ENCODE measurements around the gene C12orf43.

The C12orf43 gene

DNA sequence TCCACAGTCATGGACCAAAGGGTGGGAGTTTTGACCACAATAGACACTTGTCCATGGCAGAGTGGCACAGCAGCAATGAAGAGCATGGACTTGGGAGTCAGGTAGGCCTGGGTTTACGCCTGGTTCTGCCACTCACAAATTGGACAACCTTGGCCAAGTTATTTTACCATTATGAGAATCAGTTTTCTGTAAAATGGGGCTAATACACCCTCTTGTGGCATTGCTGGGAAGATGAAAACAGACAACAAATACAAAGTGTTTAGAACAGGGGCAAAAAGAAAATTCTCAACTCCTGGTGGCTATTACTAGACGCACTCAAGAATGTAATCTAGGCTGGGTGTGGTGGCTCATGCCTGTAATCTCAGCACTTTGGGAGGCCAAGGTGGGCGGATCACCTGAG, 2.6 kb downstream of the C12orf43 start:
- no peak for TF ChIP-seq TCF4 (CRISPR knock-in tag; IDR thresholded peaks at IDR 0.05; ENCODE audit: borderline replicate concordance)
- TF ChIP-seq, protein P1, sequence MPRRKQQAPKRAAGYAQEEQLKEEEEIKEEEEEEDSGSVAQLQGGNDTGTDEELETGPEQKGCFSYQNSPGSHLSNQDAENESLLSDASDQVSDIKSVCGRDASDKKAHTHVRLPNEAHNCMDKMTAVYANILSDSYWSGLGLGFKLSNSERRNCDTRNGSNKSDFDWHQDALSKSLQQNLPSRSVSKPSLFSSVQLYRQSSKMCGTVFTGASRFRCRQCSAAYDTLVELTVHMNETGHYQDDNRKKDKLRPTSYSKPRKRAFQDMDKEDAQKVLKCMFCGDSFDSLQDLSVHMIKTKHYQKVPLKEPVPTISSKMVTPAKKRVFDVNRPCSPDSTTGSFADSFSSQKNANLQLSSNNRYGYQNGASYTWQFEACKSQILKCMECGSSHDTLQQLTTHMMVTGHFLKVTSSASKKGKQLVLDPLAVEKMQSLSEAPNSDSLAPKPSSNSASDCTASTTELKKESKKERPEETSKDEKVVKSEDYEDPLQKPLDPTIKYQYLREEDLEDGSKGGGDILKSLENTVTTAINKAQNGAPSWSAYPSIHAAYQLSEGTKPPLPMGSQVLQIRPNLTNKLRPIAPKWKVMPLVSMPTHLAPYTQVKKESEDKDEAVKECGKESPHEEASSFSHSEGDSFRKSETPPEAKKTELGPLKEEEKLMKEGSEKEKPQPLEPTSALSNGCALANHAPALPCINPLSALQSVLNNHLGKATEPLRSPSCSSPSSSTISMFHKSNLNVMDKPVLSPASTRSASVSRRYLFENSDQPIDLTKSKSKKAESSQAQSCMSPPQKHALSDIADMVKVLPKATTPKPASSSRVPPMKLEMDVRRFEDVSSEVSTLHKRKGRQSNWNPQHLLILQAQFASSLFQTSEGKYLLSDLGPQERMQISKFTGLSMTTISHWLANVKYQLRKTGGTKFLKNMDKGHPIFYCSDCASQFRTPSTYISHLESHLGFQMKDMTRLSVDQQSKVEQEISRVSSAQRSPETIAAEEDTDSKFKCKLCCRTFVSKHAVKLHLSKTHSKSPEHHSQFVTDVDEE (CRISPR knock-in tag; IDR thresholded peaks at IDR 0.05) = no peak
- TF ChIP-seq ESRRG (CRISPR knock-in tag; IDR thresholded peaks at IDR 0.05) = no peak
- TF ChIP-seq ZFP30 (CRISPR knock-in tag; IDR thresholded peaks at IDR 0.05) = no peak
- no peak for TF ChIP-seq CSDC2 (CRISPR knock-in tag; IDR thresholded peaks at IDR 0.05)
- ATAC-seq = no peak

DNA sequence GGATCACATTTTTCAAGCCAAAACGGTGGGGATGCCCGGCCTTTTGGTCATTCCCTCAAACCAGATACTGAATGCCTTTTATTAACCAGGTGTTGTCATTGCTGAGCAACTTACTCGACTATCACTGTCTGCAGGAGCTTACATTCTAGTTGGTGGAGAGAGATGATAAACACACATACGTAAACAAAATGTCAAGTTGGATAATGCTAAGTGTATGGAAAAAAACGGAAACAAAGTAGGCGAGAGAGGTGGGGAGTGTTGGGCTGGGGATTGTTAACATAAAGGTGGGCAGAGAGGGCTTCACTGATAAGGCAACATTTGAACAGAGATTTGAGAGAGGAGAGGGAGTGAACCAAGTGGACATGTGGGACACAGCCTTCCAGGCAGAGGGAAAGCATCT, 4.5 kb downstream of the C12orf43 start:
- TF ChIP-seq BACH2 (CRISPR knock-in tag; IDR thresholded peaks at IDR 0.05; ENCODE audit: borderline replicate concordance) = no peak
- no peak for TF ChIP-seq PPARA (CRISPR knock-in tag; IDR thresholded peaks at IDR 0.05; ENCODE audit: borderline replicate concordance)
- no peak for TF ChIP-seq ZNF565 (CRISPR knock-in tag; conservative IDR thresholded peaks at IDR 0.05; ENCODE audit: low read depth)
- no peak for TF ChIP-seq ESRRG (CRISPR knock-in tag; IDR thresholded peaks at IDR 0.05)
- TF ChIP-seq ZNF8 (CRISPR knock-in tag; IDR thresholded peaks at IDR 0.05) = no peak
- TF ChIP-seq ZFP3 (CRISPR knock-in tag; IDR thresholded peaks at IDR 0.05) = no peak
- no peak for TF ChIP-seq TCF4 (CRISPR knock-in tag; IDR thresholded peaks at IDR 0.05; ENCODE audit: borderline replicate concordance)
- TF ChIP-seq GLIS3 (CRISPR knock-in tag; IDR thresholded peaks at IDR 0.05) = no peak
- no peak for TF ChIP-seq OSR1 (CRISPR knock-in tag; IDR thresholded peaks at IDR 0.05)
- no peak for TF ChIP-seq ZFP30 (CRISPR knock-in tag; IDR thresholded peaks at IDR 0.05)
- TF ChIP-seq, protein P2, sequence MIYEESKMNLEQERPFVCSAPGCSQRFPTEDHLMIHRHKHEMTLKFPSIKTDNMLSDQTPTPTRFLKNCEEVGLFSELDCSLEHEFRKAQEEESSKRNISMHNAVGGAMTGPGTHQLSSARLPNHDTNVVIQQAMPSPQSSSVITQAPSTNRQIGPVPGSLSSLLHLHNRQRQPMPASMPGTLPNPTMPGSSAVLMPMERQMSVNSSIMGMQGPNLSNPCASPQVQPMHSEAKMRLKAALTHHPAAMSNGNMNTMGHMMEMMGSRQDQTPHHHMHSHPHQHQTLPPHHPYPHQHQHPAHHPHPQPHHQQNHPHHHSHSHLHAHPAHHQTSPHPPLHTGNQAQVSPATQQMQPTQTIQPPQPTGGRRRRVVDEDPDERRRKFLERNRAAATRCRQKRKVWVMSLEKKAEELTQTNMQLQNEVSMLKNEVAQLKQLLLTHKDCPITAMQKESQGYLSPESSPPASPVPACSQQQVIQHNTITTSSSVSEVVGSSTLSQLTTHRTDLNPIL (CRISPR knock-in tag; IDR thresholded peaks at IDR 0.05; ENCODE audit: low read depth) = no peak
- no peak for TF ChIP-seq SNAI2 (CRISPR knock-in tag; IDR thresholded peaks at IDR 0.05)
- no peak for TF ChIP-seq ISL1 (CRISPR knock-in tag; IDR thresholded peaks at IDR 0.05)
- no peak for TF ChIP-seq CSDC2 (CRISPR knock-in tag; IDR thresholded peaks at IDR 0.05)
- TF ChIP-seq RARB (CRISPR knock-in tag; IDR thresholded peaks at IDR 0.05) = no peak
- TF ChIP-seq, protein P3, sequence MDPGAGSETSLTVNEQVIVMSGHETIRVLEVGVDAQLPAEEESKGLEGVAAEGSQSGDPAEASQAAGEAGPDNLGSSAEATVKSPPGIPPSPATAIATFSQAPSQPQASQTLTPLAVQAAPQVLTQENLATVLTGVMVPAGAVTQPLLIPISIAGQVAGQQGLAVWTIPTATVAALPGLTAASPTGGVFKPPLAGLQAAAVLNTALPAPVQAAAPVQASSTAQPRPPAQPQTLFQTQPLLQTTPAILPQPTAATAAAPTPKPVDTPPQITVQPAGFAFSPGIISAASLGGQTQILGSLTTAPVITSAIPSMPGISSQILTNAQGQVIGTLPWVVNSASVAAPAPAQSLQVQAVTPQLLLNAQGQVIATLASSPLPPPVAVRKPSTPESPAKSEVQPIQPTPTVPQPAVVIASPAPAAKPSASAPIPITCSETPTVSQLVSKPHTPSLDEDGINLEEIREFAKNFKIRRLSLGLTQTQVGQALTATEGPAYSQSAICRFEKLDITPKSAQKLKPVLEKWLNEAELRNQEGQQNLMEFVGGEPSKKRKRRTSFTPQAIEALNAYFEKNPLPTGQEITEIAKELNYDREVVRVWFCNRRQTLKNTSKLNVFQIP (CRISPR knock-in tag; IDR thresholded peaks at IDR 0.05; ENCODE audit: borderline replicate concordance, low read depth) = no peak
- TF ChIP-seq, protein P4, sequence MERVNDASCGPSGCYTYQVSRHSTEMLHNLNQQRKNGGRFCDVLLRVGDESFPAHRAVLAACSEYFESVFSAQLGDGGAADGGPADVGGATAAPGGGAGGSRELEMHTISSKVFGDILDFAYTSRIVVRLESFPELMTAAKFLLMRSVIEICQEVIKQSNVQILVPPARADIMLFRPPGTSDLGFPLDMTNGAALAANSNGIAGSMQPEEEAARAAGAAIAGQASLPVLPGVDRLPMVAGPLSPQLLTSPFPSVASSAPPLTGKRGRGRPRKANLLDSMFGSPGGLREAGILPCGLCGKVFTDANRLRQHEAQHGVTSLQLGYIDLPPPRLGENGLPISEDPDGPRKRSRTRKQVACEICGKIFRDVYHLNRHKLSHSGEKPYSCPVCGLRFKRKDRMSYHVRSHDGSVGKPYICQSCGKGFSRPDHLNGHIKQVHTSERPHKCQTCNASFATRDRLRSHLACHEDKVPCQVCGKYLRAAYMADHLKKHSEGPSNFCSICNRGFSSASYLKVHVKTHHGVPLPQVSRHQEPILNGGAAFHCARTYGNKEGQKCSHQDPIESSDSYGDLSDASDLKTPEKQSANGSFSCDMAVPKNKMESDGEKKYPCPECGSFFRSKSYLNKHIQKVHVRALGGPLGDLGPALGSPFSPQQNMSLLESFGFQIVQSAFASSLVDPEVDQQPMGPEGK (CRISPR knock-in tag; IDR thresholded peaks at IDR 0.05; ENCODE audit: borderline replicate concordance) = no peak
- no peak for TF ChIP-seq ZNF70 (CRISPR knock-in tag; IDR thresholded peaks at IDR 0.05)
- TF ChIP-seq, protein P1 (CRISPR knock-in tag; IDR thresholded peaks at IDR 0.05) = no peak
- no peak for ATAC-seq

DNA sequence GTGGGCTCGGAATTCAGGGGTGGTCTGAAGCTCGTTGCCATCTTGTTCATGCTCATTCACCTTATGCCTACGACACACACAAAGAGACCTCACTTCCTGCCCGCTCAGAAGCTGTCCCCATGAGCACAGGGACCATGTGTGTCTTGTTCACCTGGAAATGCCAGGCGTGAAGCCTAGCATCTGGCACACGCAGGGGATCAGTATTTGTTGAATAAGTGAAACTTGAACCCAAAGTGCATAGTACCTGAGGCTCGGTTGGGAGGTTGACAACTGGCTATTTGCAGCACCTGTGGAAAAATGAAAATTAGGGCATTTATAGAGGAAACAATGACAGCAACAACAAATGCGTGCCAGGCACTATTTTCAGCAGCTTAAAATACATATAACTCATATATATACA, 5.4 kb downstream of the C12orf43 start:
- no peak for ATAC-seq
- TF ChIP-seq, protein P4 (CRISPR knock-in tag; IDR thresholded peaks at IDR 0.05; ENCODE audit: borderline replicate concordance) = no peak
- TF ChIP-seq PPARA (CRISPR knock-in tag; IDR thresholded peaks at IDR 0.05; ENCODE audit: borderline replicate concordance) (no peak), ZFP3 (CRISPR knock-in tag; IDR thresholded peaks at IDR 0.05) (no peak), BACH2 (CRISPR knock-in tag; IDR thresholded peaks at IDR 0.05; ENCODE audit: borderline replicate concordance) (no peak), ZNF8 (CRISPR knock-in tag; IDR thresholded peaks at IDR 0.05) (no peak), SNAI2 (CRISPR knock-in tag; IDR thresholded peaks at IDR 0.05) (no peak), ISL1 (CRISPR knock-in tag; IDR thresholded peaks at IDR 0.05) (no peak), TOX (CRISPR knock-in tag; IDR thresholded peaks at IDR 0.05; ENCODE audit: borderline replicate concordance) (no peak), ZC3H10 (CRISPR knock-in tag; IDR thresholded peaks at IDR 0.05) (no peak)
- TF ChIP-seq, protein P5, sequence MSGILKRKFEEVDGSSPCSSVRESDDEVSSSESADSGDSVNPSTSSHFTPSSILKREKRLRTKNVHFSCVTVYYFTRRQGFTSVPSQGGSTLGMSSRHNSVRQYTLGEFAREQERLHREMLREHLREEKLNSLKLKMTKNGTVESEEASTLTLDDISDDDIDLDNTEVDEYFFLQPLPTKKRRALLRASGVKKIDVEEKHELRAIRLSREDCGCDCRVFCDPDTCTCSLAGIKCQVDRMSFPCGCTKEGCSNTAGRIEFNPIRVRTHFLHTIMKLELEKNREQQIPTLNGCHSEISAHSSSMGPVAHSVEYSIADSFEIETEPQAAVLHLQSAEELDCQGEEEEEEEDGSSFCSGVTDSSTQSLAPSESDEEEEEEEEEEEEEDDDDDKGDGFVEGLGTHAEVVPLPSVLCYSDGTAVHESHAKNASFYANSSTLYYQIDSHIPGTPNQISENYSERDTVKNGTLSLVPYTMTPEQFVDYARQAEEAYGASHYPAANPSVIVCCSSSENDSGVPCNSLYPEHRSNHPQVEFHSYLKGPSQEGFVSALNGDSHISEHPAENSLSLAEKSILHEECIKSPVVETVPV (CRISPR knock-in tag; IDR thresholded peaks at IDR 0.05) = no peak
- TF ChIP-seq, protein P3 (CRISPR knock-in tag; IDR thresholded peaks at IDR 0.05; ENCODE audit: borderline replicate concordance, low read depth) = no peak

Measured in SK-N-SH treated with all-trans-retinoic acid at 6 μM for 48 hours (cell line).